Pulmonary artery endothelial cell (primary cell): Measurements from ENCODE around the gene TANC1. TPM values are rescaled to one million over a fixed set of nuclear protein-coding genes. Genes with fewer than 3 reads are reported as not detected.

Experiments used
- DNase-seq: peaks from one replicate; pipeline ENCODE4 v3.0.0-alpha.2; 2011; ENCODE audit warnings: low read depth, low spot score
- total RNA-seq: library from RNA; depleted of rRNA; stranded (reverse); fragments of >200 nt; gene quantifications from 2 replicates; pipeline ENCODE4 v1.2.3, GENCODE V29; 2014

The TANC1 gene
- total RNA-seq, 1 donor from 2014 or later = 55.0 TPM

GRCh38 chr2:159214325-159214865 is 246.0 kb downstream of the TANC1 start:
- DNase-seq = no peak

- no peak for DNase-seq
These were observed 246.7 kb downstream of the TANC1 start for GRCh38 chr2:159215116-159215515.

- DNase-seq = no peak
These were observed 249.2 kb downstream of the TANC1 start for GRCh38 chr2:159217676-159218075.

GRCh38 chr2:159218389-159218788 is 249.9 kb downstream of the TANC1 start:
- DNase-seq = no peak

- DNase-seq = no peak
These were observed 251.1 kb downstream of the TANC1 start for GRCh38 chr2:159219394-159219998.

- no peak for DNase-seq
These were observed 255.8 kb downstream of the TANC1 start for GRCh38 chr2:159224061-159224813.

- DNase-seq = no peak
These were observed 256.9 kb downstream of the TANC1 start for GRCh38 chr2:159225025-159226016.

- DNase-seq = no peak
These were observed 257.6 kb downstream of the TANC1 start for GRCh38 chr2:159226059-159226461.

GRCh38 chr2:159226608-159227385 is 258.4 kb downstream of the TANC1 start:
- no peak for DNase-seq

- DNase-seq = no peak
These were observed 259.0 kb downstream of the TANC1 start for GRCh38 chr2:159227467-159227866.

- no peak for DNase-seq
These were observed 259.7 kb downstream of the TANC1 start for GRCh38 chr2:159228081-159228581.

GRCh38 chr2:159229476-159230144 is 261.2 kb downstream of the TANC1 start:
- no peak for DNase-seq

- no peak for DNase-seq
These were observed 261.9 kb downstream of the TANC1 start for GRCh38 chr2:159230145-159230877.

- DNase-seq = no peak
These were observed 264.2 kb downstream of the TANC1 start for GRCh38 chr2:159232456-159233170.

GRCh38 chr2:159234868-159235267 is 266.4 kb downstream of the TANC1 start:
- no peak for DNase-seq

GRCh38 chr2:159243529-159243928 is 275.1 kb downstream of the TANC1 start:
- no peak for DNase-seq

- DNase-seq = no peak
These were observed 278.0 kb downstream of the TANC1 start for GRCh38 chr2:159246325-159246988.
